DND-41 (cell line): ENCODE measurements around the gene SLCO2A1.

Source experiments
- ATAC-seq: fragments of 200-7000 bp; cut with Tn5 transposase; 3 replicates; pipeline ENCODE4 v1.9.1; 2021; ENCODE audit warnings: low read depth; ENCODE audit not compliant: insufficient read depth
- DNase-seq: peaks from one replicate; pipeline ENCODE4 v3.0.0-alpha.2; 2020
- H2AFZ ChIP-seq: 2 replicates; pipeline ENCODE4 v1.6.0; 2012; ENCODE audit warnings: low read depth, low read length
- H3K27ac ChIP-seq: 2 replicates; pipeline ENCODE4 v1.5.1; 2012; ENCODE audit warnings: low read length, inconsistent platforms
- H3K27me3 ChIP-seq: fragments of 200-600 bp; sonication (generic); 2 replicates; pipeline ENCODE4 v1.6.0; 2012; ENCODE audit warnings: low read length, mild to moderate bottlenecking, inconsistent platforms; ENCODE audit not compliant: insufficient read depth, poor library complexity
- H3K36me3 ChIP-seq: 2 replicates; pipeline ENCODE4 v1.5.1; 2012; ENCODE audit warnings: low read length, inconsistent platforms; ENCODE audit not compliant: insufficient read depth
- H3K4me1 ChIP-seq: 2 replicates; pipeline ENCODE4 v1.5.1; 2012; ENCODE audit warnings: mild to moderate bottlenecking, low read length; ENCODE audit not compliant: insufficient read depth
- H3K4me2 ChIP-seq: 2 replicates; pipeline ENCODE4 v1.6.0; 2012; ENCODE audit warnings: mild to moderate bottlenecking, moderate library complexity, low read length, inconsistent platforms; ENCODE audit not compliant: insufficient read depth
- H3K4me3 ChIP-seq, 2 experiments: fragments of 200-600 bp in 1 of 2; shearing (Covaris generic) in 1 of 2; 2 replicates each; pipeline ENCODE4 v1.5.1; 2012 to 2016; ENCODE audit warnings: inconsistent platforms in 2 of 2, low read length in 2 of 2, mild to moderate bottlenecking in 2 of 2, low read depth in 1 of 2, moderate library complexity in 1 of 2
- H3K79me2 ChIP-seq: 2 replicates; pipeline ENCODE4 v1.6.0; 2012; ENCODE audit warnings: low read length, inconsistent platforms; ENCODE audit not compliant: insufficient read depth
- H3K9ac ChIP-seq: 2 replicates; pipeline ENCODE4 v1.6.0; 2012; ENCODE audit warnings: low read depth, mild to moderate bottlenecking, inconsistent platforms, low read length, moderate library complexity
- H3K9me3 ChIP-seq: 2 replicates; pipeline ENCODE4 v1.5.1; 2012; ENCODE audit warnings: low read length, moderate library complexity, mild to moderate bottlenecking, inconsistent platforms; ENCODE audit not compliant: insufficient read depth, severe bottlenecking
- H4K20me1 ChIP-seq: 2 replicates; pipeline ENCODE4 v1.6.0; 2012; ENCODE audit warnings: low read length; ENCODE audit not compliant: insufficient read depth
- CTCF ChIP-seq: IDR thresholded peaks from 2 replicates; pipeline ENCODE4 v1.5.1; 2012; ENCODE audit warnings: borderline replicate concordance, low read length, moderate library complexity, mild to moderate bottlenecking; ENCODE audit not compliant: poor library complexity, severe bottlenecking; ENCODE audit errors: extremely low read depth
- EZH2 ChIP-seq: IDR thresholded peaks from 3 replicates; pipeline ENCODE4 v1.6.1; 2012; ENCODE audit warnings: borderline replicate concordance, low read depth, mild to moderate bottlenecking, moderate library complexity, low read length, inconsistent platforms; ENCODE audit not compliant: severe bottlenecking

SLCO2A1 gene

GRCh38 chr3:134066651-134067530 lies 37.2 kb upstream of the SLCO2A1 start:
- ATAC-seq: no peak

GRCh38 chr3:134066158-134066541 lies 36.4 kb upstream of the SLCO2A1 start:
- Histone ChIP-seq H3K27ac (no peak overlapping the region), H3K4me2 (no peak overlapping the region), H3K4me1 (no peaks in the 10 kb centered on the region), H3K9ac (no peak overlapping the region), H4K20me1 (no peaks in the 10 kb centered on the region), H3K27me3 (no peaks in the 10 kb centered on the region), H3K79me2 (no peaks in the 10 kb centered on the region), H3K9me3 (no peaks in the 10 kb centered on the region), H3K4me3 (no peak overlapping the region), H3K36me3 (no peaks in the 10 kb centered on the region), H2AFZ (no peak overlapping the region)
- ATAC-seq: no peak
- TF ChIP-seq EZH2 (no peak), CTCF (no peak)
- DNase-seq: no peak

More at GRCh38 chr3:134066651-134067530, 37.2 kb upstream of the SLCO2A1 start:
- H3K27me3 ChIP-seq: no peaks in the 10 kb centered on the region
- no peak overlapping the region for H2AFZ ChIP-seq
- H3K27ac ChIP-seq: no peak overlapping the region
- DNase-seq: no peak
- no peaks in the 10 kb centered on the region for H3K79me2 ChIP-seq
- TF ChIP-seq CTCF (no peak), EZH2 (no peak)
- H3K36me3 ChIP-seq: no peaks in the 10 kb centered on the region
- no peak overlapping the region for H3K4me2 ChIP-seq
- no peak overlapping the region for H3K9ac ChIP-seq
- H4K20me1 ChIP-seq: no peaks in the 10 kb centered on the region
- H3K4me1 ChIP-seq: no peaks in the 10 kb centered on the region
- H3K9me3 ChIP-seq: no peaks in the 10 kb centered on the region
- no peak overlapping the region for H3K4me3 ChIP-seq

- no peak overlapping the region for H3K27ac ChIP-seq
- H4K20me1 ChIP-seq: no peaks in the 10 kb centered on the region
- TF ChIP-seq EZH2 (no peak), CTCF (no peak)
- H3K36me3 ChIP-seq: no peaks in the 10 kb centered on the region
- H3K4me2 ChIP-seq: no peak overlapping the region
- no peaks in the 10 kb centered on the region for H3K79me2 ChIP-seq
- no peaks in the 10 kb centered on the region for H3K27me3 ChIP-seq
- no peak for DNase-seq
- H3K9me3 ChIP-seq: no peaks in the 10 kb centered on the region
- H3K4me3 ChIP-seq: no peak overlapping the region
- H3K9ac ChIP-seq: no peak overlapping the region
- H3K4me1 ChIP-seq: no peaks in the 10 kb centered on the region
- no peak overlapping the region for H2AFZ ChIP-seq
- no peak for ATAC-seq
These were observed 35.8 kb upstream of the SLCO2A1 start for GRCh38 chr3:134065252-134066157.
